ENCODE results near the gene NMT2.

DNA sequence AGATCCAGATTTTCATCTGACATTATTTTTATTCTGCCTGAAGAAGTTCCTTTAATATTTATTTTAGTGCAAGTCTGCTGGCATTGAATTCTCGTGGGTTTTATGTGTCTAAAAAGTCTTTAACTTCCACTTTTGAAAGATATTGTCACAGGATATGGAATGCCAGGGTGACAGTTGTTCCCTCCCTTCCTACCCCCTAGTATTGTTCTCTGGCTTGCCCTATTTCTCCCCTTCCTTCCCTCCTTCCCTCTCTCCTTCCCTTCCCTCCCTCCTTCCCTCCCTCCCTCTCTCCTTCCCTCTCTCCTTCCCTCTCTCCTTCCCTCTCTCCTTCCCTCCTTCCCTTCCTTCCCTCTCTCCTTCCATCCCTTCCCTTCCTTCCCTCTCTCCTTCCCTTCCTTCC lies 109.8 kb downstream of the NMT2 start:
- TF ChIP-seq, protein P1, sequence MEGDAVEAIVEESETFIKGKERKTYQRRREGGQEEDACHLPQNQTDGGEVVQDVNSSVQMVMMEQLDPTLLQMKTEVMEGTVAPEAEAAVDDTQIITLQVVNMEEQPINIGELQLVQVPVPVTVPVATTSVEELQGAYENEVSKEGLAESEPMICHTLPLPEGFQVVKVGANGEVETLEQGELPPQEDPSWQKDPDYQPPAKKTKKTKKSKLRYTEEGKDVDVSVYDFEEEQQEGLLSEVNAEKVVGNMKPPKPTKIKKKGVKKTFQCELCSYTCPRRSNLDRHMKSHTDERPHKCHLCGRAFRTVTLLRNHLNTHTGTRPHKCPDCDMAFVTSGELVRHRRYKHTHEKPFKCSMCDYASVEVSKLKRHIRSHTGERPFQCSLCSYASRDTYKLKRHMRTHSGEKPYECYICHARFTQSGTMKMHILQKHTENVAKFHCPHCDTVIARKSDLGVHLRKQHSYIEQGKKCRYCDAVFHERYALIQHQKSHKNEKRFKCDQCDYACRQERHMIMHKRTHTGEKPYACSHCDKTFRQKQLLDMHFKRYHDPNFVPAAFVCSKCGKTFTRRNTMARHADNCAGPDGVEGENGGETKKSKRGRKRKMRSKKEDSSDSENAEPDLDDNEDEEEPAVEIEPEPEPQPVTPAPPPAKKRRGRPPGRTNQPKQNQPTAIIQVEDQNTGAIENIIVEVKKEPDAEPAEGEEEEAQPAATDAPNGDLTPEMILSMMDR (IDR thresholded peaks at IDR 0.05): no peak
- no peak for TF ChIP-seq POLR2A (IDR thresholded peaks at IDR 0.05)

All from right lobe of liver (tissue), 4 donors.